NCI-H187 treated with DMSO at 0.1 percent for 48 hours (cell line): ENCODE measurements around the gene ASPSCR1.

Experiments used
- DNase-seq: peaks from one replicate; lab custom pipeline; 2025; lab: John Stamatoyannopoulos, UW

Gene ASPSCR1

GRCh38 chr17:81983011-81983638 lies 5.7 kb downstream of the ASPSCR1 start:
- no peak for DNase-seq

- DNase-seq: no peak
Measured at GRCh38 chr17:81983639-81984373, 6.4 kb downstream of the ASPSCR1 start.

- DNase-seq: no peak
Measured at GRCh38 chr17:81984773-81985410, 7.5 kb downstream of the ASPSCR1 start.

GRCh38 chr17:81986606-81987005 lies 9.2 kb downstream of the ASPSCR1 start:
- DNase-seq: no peak

GRCh38 chr17:81987161-81987770 lies 9.8 kb downstream of the ASPSCR1 start:
- no peak for DNase-seq

GRCh38 chr17:81990836-81991683 lies 13.6 kb downstream of the ASPSCR1 start:
- DNase-seq: no peak

DNA sequence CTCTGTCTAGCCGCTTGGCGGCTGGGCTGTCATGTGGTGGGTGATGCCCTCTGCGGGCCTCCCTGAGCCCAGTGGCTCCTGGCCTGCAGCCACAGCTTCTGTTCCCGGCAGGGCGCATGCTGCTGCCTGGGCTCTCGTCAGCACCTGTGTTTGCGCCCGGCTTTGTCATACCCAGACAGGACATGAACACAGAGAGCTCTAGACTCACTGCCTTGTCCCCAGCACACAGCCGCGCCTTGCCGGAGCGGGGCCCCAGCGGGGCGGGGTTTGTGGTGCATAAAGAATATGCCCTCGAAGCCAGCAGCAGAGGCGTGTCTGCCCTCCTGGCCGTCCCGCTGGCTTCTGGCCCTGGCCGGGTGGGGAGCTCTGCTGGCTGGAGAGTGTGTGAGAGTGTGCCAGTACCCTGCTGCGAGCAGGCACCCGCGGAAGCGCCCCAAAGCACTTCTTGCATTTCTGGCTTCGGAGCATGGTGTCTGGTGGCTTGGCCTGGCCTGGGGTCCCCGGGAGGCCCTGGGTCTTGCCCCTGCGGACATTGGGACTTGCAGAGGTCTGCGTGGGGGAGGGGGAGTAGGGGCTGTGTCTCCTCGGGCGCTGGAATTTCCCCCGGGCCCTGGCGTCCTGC lies 14.4 kb downstream of the ASPSCR1 start:
- DNase-seq: peak; percentile 21

- no peak for DNase-seq
Measured at GRCh38 chr17:81992306-81993102, 15.1 kb downstream of the ASPSCR1 start.

- no peak for DNase-seq
Measured at GRCh38 chr17:81993729-81994592, 16.5 kb downstream of the ASPSCR1 start.

DNA sequence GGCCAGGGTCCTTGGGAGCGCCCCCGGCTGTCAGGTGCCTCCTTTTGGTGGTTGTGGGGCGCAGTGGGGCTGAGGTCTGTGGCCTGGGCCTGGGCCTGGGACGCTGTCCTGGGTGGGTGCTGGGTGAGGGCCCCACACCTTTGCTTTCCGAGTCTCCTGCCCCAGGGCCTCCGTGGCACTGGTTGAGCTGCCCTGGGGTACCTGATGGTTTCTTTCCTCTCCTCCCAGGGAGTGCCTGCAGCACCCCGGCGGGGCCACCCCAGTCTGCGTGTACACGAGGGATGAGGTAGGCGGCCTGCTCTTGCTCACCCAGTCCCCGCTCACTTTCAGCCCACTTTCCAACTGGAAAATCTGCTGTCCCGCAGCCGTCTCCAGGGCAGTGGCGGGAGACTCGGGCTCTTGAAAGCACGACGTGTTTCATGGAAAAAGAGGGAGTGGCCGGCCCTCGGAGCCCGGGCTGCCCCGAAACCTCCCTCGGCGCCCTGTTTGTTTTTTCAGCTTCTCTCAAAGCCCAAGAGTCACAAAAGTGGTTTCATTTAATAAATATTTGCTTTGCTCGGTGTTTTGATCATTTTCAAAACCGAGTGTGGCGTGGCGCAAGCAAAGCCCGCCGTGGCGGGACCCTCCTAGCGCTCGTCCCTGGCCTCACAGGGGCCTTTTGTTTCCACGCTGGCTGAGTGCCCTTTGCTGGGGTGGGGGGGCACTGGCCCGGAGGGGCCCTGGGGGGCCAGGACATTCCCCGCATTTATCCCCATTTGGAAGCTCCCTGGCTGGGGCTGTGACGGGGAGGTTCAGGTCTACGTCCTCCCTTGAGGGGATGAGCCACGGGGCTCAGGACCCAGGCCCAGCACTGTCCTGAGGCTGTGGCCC lies 17.4 kb downstream of the ASPSCR1 start:
- DNase-seq: no peak

DNA sequence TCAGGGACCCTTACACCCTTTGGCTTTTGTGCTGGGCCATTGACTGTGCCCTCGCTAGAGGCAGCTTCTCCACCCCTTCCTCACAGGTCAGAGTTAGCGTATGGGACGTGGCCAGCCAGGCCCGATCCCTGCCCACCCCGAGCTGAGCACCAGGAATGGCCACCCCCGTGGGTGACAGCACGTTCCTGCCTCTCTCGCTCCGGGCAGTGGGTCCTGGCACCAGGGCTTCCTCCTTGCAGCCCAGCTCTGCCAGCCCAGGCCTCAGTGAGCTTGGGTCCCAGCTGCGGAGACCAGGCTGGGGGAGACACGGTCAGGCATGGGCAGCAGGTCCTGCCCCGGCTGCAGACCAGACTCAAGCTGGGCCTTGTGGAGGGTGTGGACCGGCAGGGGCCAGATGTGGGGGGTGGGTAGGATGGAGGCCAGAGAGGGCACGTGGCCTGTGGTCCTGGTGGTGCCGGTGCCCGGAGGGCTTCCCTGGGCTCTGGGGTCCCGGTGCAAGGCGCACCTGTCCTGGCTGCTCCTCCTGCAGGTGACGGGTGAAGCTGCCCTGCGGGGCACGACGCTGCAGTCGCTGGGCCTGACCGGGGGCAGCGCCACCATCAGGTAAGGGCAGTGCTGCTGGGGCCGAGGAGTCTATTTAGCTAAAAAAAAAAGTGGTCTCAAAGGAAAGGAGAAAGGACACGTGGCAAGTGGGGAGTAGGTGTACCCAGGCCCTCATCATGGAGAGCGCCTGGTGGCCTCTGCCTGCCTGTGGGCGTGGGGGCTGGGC lies 18.2 kb downstream of the ASPSCR1 start:
- DNase-seq: no peak

DNA sequence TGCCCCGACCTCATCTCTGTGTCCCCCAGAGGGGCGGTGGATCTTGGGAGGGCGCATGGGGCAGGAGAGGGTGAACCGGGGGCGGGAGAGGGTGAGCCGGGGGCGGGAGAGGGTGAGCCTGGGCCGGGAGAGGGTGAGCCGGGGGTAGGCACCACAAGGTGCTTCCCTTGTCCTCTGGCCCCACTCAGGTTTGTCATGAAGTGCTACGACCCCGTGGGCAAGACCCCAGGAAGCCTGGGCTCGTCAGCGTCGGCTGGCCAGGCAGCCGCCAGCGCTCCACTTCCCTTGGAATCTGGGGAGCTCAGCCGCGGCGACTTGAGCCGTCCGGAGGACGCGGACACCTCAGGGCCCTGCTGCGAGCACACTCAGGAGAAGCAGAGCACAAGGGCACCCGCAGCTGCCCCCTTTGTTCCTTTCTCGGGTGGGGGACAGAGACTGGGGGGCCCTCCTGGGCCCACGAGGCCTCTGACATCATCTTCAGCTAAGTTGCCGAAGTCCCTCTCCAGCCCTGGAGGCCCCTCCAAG lies 18.9 kb downstream of the ASPSCR1 start:
- no peak for DNase-seq

- no peak for DNase-seq
Measured at GRCh38 chr17:81996757-81997441, 19.5 kb downstream of the ASPSCR1 start.

- no peak for DNase-seq
Measured at GRCh38 chr17:81998212-81998611, 20.8 kb downstream of the ASPSCR1 start.

DNA sequence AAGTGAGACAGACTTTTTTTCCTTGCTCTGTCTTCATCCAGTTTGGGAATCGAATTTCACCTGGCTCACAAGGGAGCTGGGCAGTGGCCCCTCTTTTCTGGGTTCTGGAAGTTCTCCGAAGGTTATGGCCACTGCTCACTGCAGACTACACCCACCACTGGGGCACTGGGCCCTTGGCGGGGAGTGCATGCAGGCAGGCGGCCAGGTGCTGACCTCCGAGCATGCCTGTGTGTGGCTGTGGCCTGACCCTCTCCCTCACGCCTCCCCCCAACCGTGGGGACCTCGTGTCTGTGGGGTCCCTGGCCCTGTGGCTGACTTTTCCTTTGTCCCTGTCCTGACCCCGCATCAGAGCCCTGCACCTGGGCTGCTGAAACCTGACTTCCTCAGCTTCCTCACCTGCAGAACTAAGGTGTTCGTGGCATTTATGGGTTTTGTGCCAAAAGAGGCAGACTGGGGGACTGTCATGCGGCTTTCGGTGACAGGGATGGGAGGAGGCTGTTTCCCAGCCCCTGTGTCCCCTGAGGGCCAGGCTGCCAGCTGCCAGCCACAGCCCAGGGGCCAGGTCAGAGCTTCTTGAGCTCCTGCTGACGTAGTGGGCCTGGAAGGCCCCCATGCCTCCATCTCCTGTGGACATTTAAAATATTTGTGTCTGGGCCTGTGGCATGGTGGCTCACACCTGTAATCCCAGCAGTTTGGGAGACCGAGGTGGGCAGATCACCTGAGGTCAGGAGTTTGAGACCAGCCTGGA lies 21.4 kb downstream of the ASPSCR1 start:
- no peak for DNase-seq

GRCh38 chr17:81999587-81999975 lies 22.2 kb downstream of the ASPSCR1 start:
- DNase-seq: no peak
